Measurements from ENCODE around the gene PLTP. TPM values are rescaled to one million over a fixed set of nuclear protein-coding genes. Genes with fewer than 3 reads are reported as not detected.

The PLTP gene
- total and polyA plus RNA-seq, 2 of the 13 experiments (the other 11 are each of a cell fraction or from before 2014, with no cell fraction given), result 16.9 to 28.6 TPM

GRCh38 chr20:45934586-45935415 lies 22.8 kb upstream of the PLTP start, which contains the start of gene PCIF1 (continued):
- TF ChIP-seq ZNF362 (CRISPR knock-in tag; IDR thresholded peaks at IDR 0.05; ENCODE audit: borderline replicate concordance), result no peak
- TF ChIP-seq ZNF382 (CRISPR knock-in tag; IDR thresholded peaks at IDR 0.05; ENCODE audit: borderline replicate concordance), result no peak
- no peak; the same call in 1 of the 2 replicates for TF ChIP-seq DMTF1 (CRISPR knock-in tag; IDR thresholded peaks at IDR 0.05)
- TF ChIP-seq MLXIP (CRISPR knock-in tag; IDR thresholded peaks at IDR 0.05; ENCODE audit: borderline replicate concordance), result peak; percentile 93
- peak; percentile 85 for TF ChIP-seq DR1 (CRISPR knock-in tag; IDR thresholded peaks at IDR 0.05)
- TF ChIP-seq TFAP4 (IDR thresholded peaks at IDR 0.05; ENCODE audit: borderline replicate concordance, low read depth), result no peak
- TF ChIP-seq EED (CRISPR knock-in tag; IDR thresholded peaks at IDR 0.05), result peak; percentile 95
- TF ChIP-seq ETS1 (CRISPR knock-in tag; IDR thresholded peaks at IDR 0.05), result peak; percentile 83; the same call in 1 of the 2 replicates
- TF ChIP-seq TBL1XR1 (IDR thresholded peaks at IDR 0.05; ENCODE audit: borderline replicate concordance, low read length, partially characterized antibody), result peak; percentile 13
- TF ChIP-seq TERF1 (CRISPR knock-in tag; IDR thresholded peaks at IDR 0.05), result no peak
- no peak; the same call in none of the 2 replicates for TF ChIP-seq NCOA2 (CRISPR knock-in tag; IDR thresholded peaks at IDR 0.05)
- TF ChIP-seq KLF12 (CRISPR knock-in tag; IDR thresholded peaks at IDR 0.05; ENCODE audit: borderline replicate concordance), result peak; percentile 46; the same call in 1 of the 2 replicates
- TF ChIP-seq SIX4 (CRISPR knock-in tag; IDR thresholded peaks at IDR 0.05), result peak; percentile 79; the same call in 1 of the 2 replicates
- TF ChIP-seq ZBTB26 (CRISPR knock-in tag; IDR thresholded peaks at IDR 0.05; ENCODE audit: borderline replicate concordance), result peak; percentile 87

Measured in HepG2 (cell line).